GM18526 (cell line): Measurements from ENCODE around the gene CD6.

Source experiments
- POLR2A ChIP-seq: IDR thresholded peaks from 3 replicates; pipeline ENCODE4 v1.6.1; 2011; ENCODE audit not compliant: insufficient read length; ENCODE audit errors: extremely low read depth

CD6 gene

GRCh38 chr11:60932605-60933356 lies 38.7 kb upstream of the CD6 start:
- no peak for TF ChIP-seq POLR2A

- no peak for TF ChIP-seq POLR2A
These were observed 37.9 kb upstream of the CD6 start for GRCh38 chr11:60933416-60934123.

GRCh38 chr11:60934124-60934789 lies 37.2 kb upstream of the CD6 start:
- no peak for TF ChIP-seq POLR2A

GRCh38 chr11:60934790-60935605 lies 36.5 kb upstream of the CD6 start:
- peak; percentile 20 for TF ChIP-seq POLR2A

GRCh38 chr11:60935676-60936442 lies 35.6 kb upstream of the CD6 start:
- TF ChIP-seq POLR2A, result no peak

- no peak for TF ChIP-seq POLR2A
These were observed 34.9 kb upstream of the CD6 start for GRCh38 chr11:60936467-60937143.

- TF ChIP-seq POLR2A, result peak; percentile 3
These were observed 34.3 kb upstream of the CD6 start for GRCh38 chr11:60937144-60937527.

GRCh38 chr11:60937811-60938210 lies 33.7 kb upstream of the CD6 start:
- no peak for TF ChIP-seq POLR2A

- TF ChIP-seq POLR2A, result no peak
These were observed 33.0 kb upstream of the CD6 start for GRCh38 chr11:60938500-60938899.

GRCh38 chr11:60939301-60939700 lies 32.2 kb upstream of the CD6 start:
- no peak for TF ChIP-seq POLR2A

- no peak for TF ChIP-seq POLR2A
These were observed 31.6 kb upstream of the CD6 start for GRCh38 chr11:60939855-60940254.

- no peak for TF ChIP-seq POLR2A
These were observed 29.9 kb upstream of the CD6 start for GRCh38 chr11:60941371-60942119.

GRCh38 chr11:60942219-60942618 lies 29.3 kb upstream of the CD6 start:
- no peak for TF ChIP-seq POLR2A
